HG03103 (cell line): ENCODE data around the gene ELMO1.

ENCODE experiments used
- ATAC-seq: cut with Tn5 transposase; IDR thresholded peaks from one replicate; pipeline ENCODE4 v1.9.1; 2021; ENCODE audit warnings: low read depth; ENCODE audit not compliant: unreplicated experiment

Gene ELMO1

GRCh38 chr7:37234334-37234733, 214.3 kb downstream of the ELMO1 start:
- ATAC-seq = no peak

GRCh38 chr7:37231613-37232012, 217.1 kb downstream of the ELMO1 start:
- no peak for ATAC-seq

- ATAC-seq = no peak
These were observed 218.4 kb downstream of the ELMO1 start for GRCh38 chr7:37230221-37230620.

GRCh38 chr7:37229381-37229780, 219.3 kb downstream of the ELMO1 start:
- ATAC-seq = no peak

- ATAC-seq = no peak
These were observed 223.2 kb downstream of the ELMO1 start for GRCh38 chr7:37225285-37225969.

- ATAC-seq = no peak
These were observed 223.9 kb downstream of the ELMO1 start for GRCh38 chr7:37224746-37225145.

- ATAC-seq = no peak
These were observed 228.0 kb downstream of the ELMO1 start for GRCh38 chr7:37220664-37221063.

GRCh38 chr7:37218956-37219355, 229.7 kb downstream of the ELMO1 start:
- no peak for ATAC-seq

GRCh38 chr7:37216923-37217322, 231.7 kb downstream of the ELMO1 start:
- ATAC-seq = no peak

- no peak for ATAC-seq
These were observed 232.4 kb downstream of the ELMO1 start for GRCh38 chr7:37216156-37216852.

- ATAC-seq = no peak
These were observed 233.3 kb downstream of the ELMO1 start for GRCh38 chr7:37215290-37215923.

- ATAC-seq = no peak
These were observed 236.1 kb downstream of the ELMO1 start for GRCh38 chr7:37212556-37212955.

GRCh38 chr7:37212051-37212450, 236.6 kb downstream of the ELMO1 start:
- peak; percentile 41 for ATAC-seq

- no peak for ATAC-seq
These were observed 237.4 kb downstream of the ELMO1 start for GRCh38 chr7:37211097-37211880.

- ATAC-seq = no peak
These were observed 239.5 kb downstream of the ELMO1 start for GRCh38 chr7:37209195-37209594.

GRCh38 chr7:37208528-37208927, 240.1 kb downstream of the ELMO1 start:
- no peak for ATAC-seq

GRCh38 chr7:37206192-37206591, 242.5 kb downstream of the ELMO1 start:
- no peak for ATAC-seq

- ATAC-seq = no peak
These were observed 243.2 kb downstream of the ELMO1 start for GRCh38 chr7:37205451-37205850.

GRCh38 chr7:37201876-37202198, 246.8 kb downstream of the ELMO1 start:
- ATAC-seq = no peak

- ATAC-seq = no peak
These were observed 247.4 kb downstream of the ELMO1 start for GRCh38 chr7:37201003-37201875.
